Neuronal stem cell (in vitro differentiated cells): Measurements from ENCODE around the gene GRPEL2.
"Not testable (repeated sequence)": the region's sequence is repeated elsewhere in the genome, so short reads cannot be mapped to it uniquely, and the experiment has no call there.

Source experiments
- DNase-seq: peaks from one replicate; pipeline ENCODE4 v3.0.0-alpha.2; 2013; ENCODE audit warnings: low spot score
- H2AFZ ChIP-seq: one replicate; pipeline ENCODE4 v1.6.1; 2013; ENCODE audit warnings: mild to moderate bottlenecking, low read length, inconsistent platforms
- H2AK5ac ChIP-seq: 2 replicates; pipeline ENCODE4 v1.6.1; 2013; ENCODE audit warnings: low read depth, mild to moderate bottlenecking, inconsistent platforms, low read length, moderate library complexity, mixed read lengths
- H2BK120ac ChIP-seq: 2 replicates; pipeline ENCODE4 v1.6.1; 2013; ENCODE audit warnings: low read depth, mild to moderate bottlenecking, inconsistent platforms, low read length, moderate library complexity, mixed read lengths
- H2BK12ac ChIP-seq: one replicate; pipeline ENCODE4 v1.6.1; 2013; ENCODE audit warnings: low read length, inconsistent platforms
- H2BK15ac ChIP-seq: 2 replicates; pipeline ENCODE4 v1.6.1; 2013; ENCODE audit warnings: mild to moderate bottlenecking, low read length, inconsistent platforms, mixed read lengths
- H2BK5ac ChIP-seq: one replicate; pipeline ENCODE4 v1.6.1; 2013; ENCODE audit warnings: inconsistent platforms, mild to moderate bottlenecking, low read length, moderate library complexity
- H3K14ac ChIP-seq: one replicate; pipeline ENCODE4 v1.6.1; 2013; ENCODE audit warnings: low read length, inconsistent platforms
- H3K18ac ChIP-seq: 2 replicates; pipeline ENCODE4 v1.6.1; 2013; ENCODE audit warnings: low read length, inconsistent platforms
- H3K23ac ChIP-seq: 2 replicates; pipeline ENCODE4 v1.6.1; 2013; ENCODE audit warnings: low read depth, mild to moderate bottlenecking, mixed read lengths, low read length, inconsistent platforms; ENCODE audit not compliant: poor library complexity
- H3K27ac ChIP-seq: replicated peaks from 3 replicates; pipeline ENCODE4 v1.5.1; 2013; ENCODE audit warnings: low read length, inconsistent platforms
- H3K27me3 ChIP-seq, 3 experiments: 2 replicates each; pipeline ENCODE4 v1.6.1; 2013; ENCODE audit warnings: low read length in 3 of 3, mild to moderate bottlenecking in 2 of 3, inconsistent platforms in 1 of 3, low read depth in 1 of 3, mixed read lengths in 1 of 3, moderate library complexity in 1 of 3; ENCODE audit not compliant: control insufficient read depth in 3 of 3, insufficient read depth in 3 of 3
- H3K36me3 ChIP-seq, 2 donors: replicated peaks in 1 of 2; 2 replicates each; pipeline ENCODE4 v1.6.1; 2013; ENCODE audit warnings: low read length in 2 of 2; ENCODE audit not compliant: control insufficient read depth in 2 of 2, insufficient read depth in 2 of 2
- H3K4ac ChIP-seq: 2 replicates; pipeline ENCODE4 v1.6.1; 2013; ENCODE audit warnings: inconsistent platforms, mild to moderate bottlenecking, low read length, moderate library complexity
- H3K4me1 ChIP-seq, 2 donors: 1 replicate in 1 of 2; 2 replicates in 1 of 2; pipeline ENCODE4 v1.6.1; 2013; ENCODE audit warnings: low read length in 2 of 2, low read depth in 1 of 2; ENCODE audit not compliant: control insufficient read depth in 2 of 2, insufficient read depth in 1 of 2
- H3K4me2 ChIP-seq: one replicate; pipeline ENCODE4 v1.6.1; 2013; ENCODE audit warnings: mild to moderate bottlenecking, low read length, inconsistent platforms; ENCODE audit not compliant: insufficient read depth, poor library complexity, severe bottlenecking
- H3K4me3 ChIP-seq, 2 donors: 2 replicates each; pipeline ENCODE4 v1.5.1; 2013; ENCODE audit warnings: low read length in 2 of 2, mild to moderate bottlenecking in 2 of 2, inconsistent platforms in 1 of 2, moderate library complexity in 1 of 2
- H3K79me1 ChIP-seq: one replicate; pipeline ENCODE4 v1.6.1; 2013; ENCODE audit warnings: low read depth, mild to moderate bottlenecking, inconsistent platforms, low read length, moderate library complexity
- H3K9ac ChIP-seq: one replicate; pipeline ENCODE4 v1.6.1; 2013; ENCODE audit warnings: mild to moderate bottlenecking, low read depth, low read length, inconsistent platforms; ENCODE audit not compliant: poor library complexity
- H3K9me3 ChIP-seq, 2 donors: replicated peaks in 1 of 2; 2 replicates each; pipeline versions ENCODE3 to v1.6.1; 2013; ENCODE audit warnings: low read length in 2 of 2, mild to moderate bottlenecking in 2 of 2, inconsistent platforms in 1 of 2, low read depth in 1 of 2, mixed read lengths in 1 of 2, moderate library complexity in 1 of 2; ENCODE audit not compliant: control insufficient read depth in 2 of 2, insufficient read depth in 1 of 2
- H4K8ac ChIP-seq: one replicate; pipeline ENCODE4 v1.6.1; 2013; ENCODE audit warnings: low read depth, mild to moderate bottlenecking, inconsistent platforms, low read length, moderate library complexity
- H4K91ac ChIP-seq: one replicate; pipeline ENCODE4 v1.6.1; 2013; ENCODE audit warnings: low read length, low read depth, mild to moderate bottlenecking, inconsistent platforms; ENCODE audit not compliant: poor library complexity
- WGBS, 2 donors: extraction: QIAGEN DNeasy Blood & Tissue Kit; methylation state at CpG; one replicate each; pipeline ENCODE4 v1.1.7; 2013; ENCODE audit warnings: missing lambda C conversion rate in 2 of 2, mixed read lengths in 1 of 2; ENCODE audit not compliant: insufficient read length in 2 of 2, insufficient replicate concordance in 1 of 2; ENCODE audit errors: extremely low coverage in 2 of 2; 5-methylcytosine and 5-hydroxymethylcytosine counted together

GRPEL2 gene

DNA sequence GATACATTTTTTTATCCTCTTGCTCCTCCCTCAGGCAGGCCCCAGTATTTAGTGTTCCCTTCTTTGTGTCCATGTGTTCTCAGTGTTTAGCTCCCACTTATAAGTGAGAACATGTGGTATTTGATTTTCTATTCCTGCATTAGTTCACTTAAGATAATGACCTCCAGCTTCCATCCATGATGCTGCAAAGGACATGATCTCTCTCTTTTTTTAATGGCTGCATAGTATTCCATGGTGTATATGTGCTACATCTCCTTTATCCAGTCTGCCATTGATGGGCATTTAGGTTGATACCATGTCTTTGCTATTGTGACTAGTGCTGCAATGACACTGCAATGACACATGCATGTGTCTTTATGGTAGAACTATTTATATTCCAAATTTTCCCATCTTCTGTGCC, 49.7 kb downstream of the GRPEL2 start:
- H3K9me3 ChIP-seq, H2BK5ac ChIP-seq, H3K27me3 ChIP-seq, H3K4me1 ChIP-seq, H3K4ac ChIP-seq, H2BK15ac ChIP-seq, H3K27ac ChIP-seq, DNase-seq, H4K8ac ChIP-seq, H2BK12ac ChIP-seq, H3K36me3 ChIP-seq, H3K23ac ChIP-seq, H3K4me2 ChIP-seq, H3K14ac ChIP-seq, H3K79me1 ChIP-seq, H2BK120ac ChIP-seq, H3K18ac ChIP-seq, H2AK5ac ChIP-seq, H2AFZ ChIP-seq, H3K4me3 ChIP-seq, H4K91ac ChIP-seq, H3K9ac ChIP-seq: not testable (repeated sequence)

- Histone ChIP-seq H2BK5ac (no peak overlapping the region), H2BK12ac (no peak overlapping the region), H3K14ac (no peak overlapping the region), H3K18ac (no peak overlapping the region), H3K36me3 (no peaks in the 10 kb centered on the region), H3K4me1 (peaks cover 5 to 7% of the 10 kb centered on the region in 2 donors), H2AFZ (no peak overlapping the region), H3K4me3 (no peak overlapping the region), H3K79me1 (no peaks in the 10 kb centered on the region), H4K8ac (no peak overlapping the region), H2BK15ac (no peak overlapping the region), H2BK120ac (no peak overlapping the region), H3K9ac (no peak overlapping the region), H3K27me3 (no peaks in the 10 kb centered on the region), H2AK5ac (no peak overlapping the region), H3K4me2 (no peak overlapping the region), H4K91ac (no peak overlapping the region), H3K23ac (no peak overlapping the region), H3K4ac (no peak overlapping the region), H3K27ac (no peak overlapping the region), H3K9me3 (no peaks in the 10 kb centered on the region)
- no peak for DNase-seq
- WGBS, 2 donors: no CpG with 5 or more reads among the region's 6 CpGs
These were observed 52.2 kb downstream of the GRPEL2 start for GRCh38 chr5:149397530-149397929.

DNA sequence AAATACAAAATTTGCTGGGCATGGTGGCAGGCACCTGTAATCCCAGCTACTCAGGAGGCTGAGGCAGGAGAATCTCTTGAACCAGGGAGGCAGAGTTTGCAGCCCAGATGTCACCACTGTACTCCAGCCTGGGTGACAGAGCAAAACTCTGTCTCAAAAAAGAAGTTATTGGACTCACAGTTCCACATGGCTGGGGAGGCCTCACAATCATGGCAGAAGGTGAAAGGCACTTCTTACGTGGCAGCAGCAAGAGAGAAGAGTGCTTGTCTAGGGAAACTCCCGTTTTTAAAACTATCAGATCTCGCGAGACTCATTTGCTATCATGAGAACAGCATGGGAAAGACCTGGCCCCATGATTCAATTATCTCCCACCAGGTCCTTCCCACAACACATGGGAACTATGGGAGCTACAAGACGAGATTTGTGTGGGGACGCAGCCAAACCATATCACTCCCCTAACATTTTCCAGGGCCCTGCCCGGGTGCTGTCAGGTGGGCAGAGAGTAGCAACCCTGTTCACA, 53.5 kb downstream of the GRPEL2 start:
- not testable (repeated sequence) for H4K8ac ChIP-seq, H3K4me1 ChIP-seq, H3K9ac ChIP-seq, H3K27me3 ChIP-seq, H4K91ac ChIP-seq, H2BK120ac ChIP-seq, H2BK12ac ChIP-seq, H3K36me3 ChIP-seq, H3K79me1 ChIP-seq, H3K4ac ChIP-seq, H3K14ac ChIP-seq, H3K4me3 ChIP-seq, H2AFZ ChIP-seq, H3K18ac ChIP-seq, H3K27ac ChIP-seq, H3K23ac ChIP-seq, H2BK5ac ChIP-seq, DNase-seq, H2AK5ac ChIP-seq, H3K4me2 ChIP-seq, H3K9me3 ChIP-seq, H2BK15ac ChIP-seq
- no CpG with 5 or more reads among the region's 7 CpGs for WGBS, 2 donors

DNA sequence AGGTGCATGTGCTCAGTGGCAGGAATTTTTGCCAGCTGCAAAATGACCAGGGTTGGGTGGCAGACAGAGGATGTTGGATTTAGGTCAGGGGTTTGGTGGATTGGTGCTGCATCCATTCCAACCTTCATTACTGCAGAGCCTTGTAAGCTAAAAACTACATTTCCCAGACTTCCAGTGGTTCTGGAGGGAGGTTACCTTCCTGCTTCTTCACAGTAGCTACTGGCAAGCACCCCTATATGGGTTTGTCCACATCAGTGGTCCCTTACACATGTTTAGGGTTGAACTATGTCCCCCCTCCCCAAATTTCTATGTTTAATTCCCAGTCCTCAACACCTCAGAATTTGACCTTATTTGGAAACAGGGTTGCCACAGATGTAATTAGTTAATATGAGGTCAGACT, 54.5 kb downstream of the GRPEL2 start:
- no peak overlapping the region for H4K8ac ChIP-seq
- H3K27ac ChIP-seq: no peak overlapping the region

More for the DNA sequence above, 54.5 kb downstream of the GRPEL2 start:
- Histone ChIP-seq H3K4ac (no peak overlapping the region), H3K4me3 (no peak overlapping the region), H2BK120ac (no peak overlapping the region), H3K36me3 (no peaks in the 10 kb centered on the region), H3K18ac (no peak overlapping the region), H3K27me3 (no peaks in the 10 kb centered on the region), H3K9me3 (no peaks in the 10 kb centered on the region), H4K91ac (no peak overlapping the region), H3K23ac (no peak overlapping the region), H3K9ac (no peak overlapping the region), H2BK15ac (no peak overlapping the region), H3K79me1 (no peaks in the 10 kb centered on the region), H2BK12ac (no peak overlapping the region), H3K4me2 (no peak overlapping the region), H2AK5ac (no peak overlapping the region), H3K14ac (no peak overlapping the region), H2AFZ (peak overlapping the region; percentile 3), H3K4me1 (peaks cover 5 to 7% of the 10 kb centered on the region in 2 donors), H2BK5ac (no peak overlapping the region)
- DNase-seq: no peak
